Thoracic aorta (tissue), 2 donors: ENCODE results near the gene HEPACAM. TPM values are rescaled to one million over a fixed set of nuclear protein-coding genes. Genes with fewer than 3 reads are reported as not detected.

Experiments used
- ATAC-seq: fragments of 150-250 bp; one replicate; pipeline ENCODE4 v1.8.0; 2017; ENCODE audit warnings: low read depth; ENCODE audit not compliant: insufficient number of reproducible peaks, low FRiP score
- DNase-seq: peaks from one replicate; pipeline ENCODE4 v3.0.0-alpha.2; 2020; ENCODE audit warnings: low spot score
- H3K27ac ChIP-seq, 2 donors: fragments of 200-600 bp; sonication (generic); 1 replicate in 1 of 2; 2 replicates in 1 of 2; pipeline ENCODE4 v1.5.1; 2016; ENCODE audit warnings: mild to moderate bottlenecking in 2 of 2, moderate library complexity in 2 of 2
- H3K27me3 ChIP-seq: fragments of 200-600 bp; sonication (generic); replicated peaks from 2 replicates; pipeline ENCODE4 v1.6.0; 2016; ENCODE audit warnings: mild to moderate bottlenecking; ENCODE audit not compliant: insufficient read depth
- H3K36me3 ChIP-seq: fragments of 200-600 bp; sonication (generic); one replicate; pipeline ENCODE4 v1.5.1; 2016
- H3K4me1 ChIP-seq, 2 donors: fragments of 200-600 bp; sonication (generic); 1 replicate in 1 of 2; 2 replicates in 1 of 2; pipeline versions ENCODE4 v1.5.1 to v1.6.0; 2016; ENCODE audit warnings: low read depth in 2 of 2, mild to moderate bottlenecking in 1 of 2; ENCODE audit not compliant: control insufficient read depth in 1 of 2
- H3K4me3 ChIP-seq: fragments of 200-600 bp; sonication (generic); 2 replicates; pipeline ENCODE4 v1.5.1; 2016; ENCODE audit warnings: mild to moderate bottlenecking
- H3K9me3 ChIP-seq: fragments of 200-600 bp; sonication (generic); 2 replicates; pipeline ENCODE4 v1.5.1; 2016
- CTCF ChIP-seq: fragments of 200-600 bp; sonication (generic); IDR thresholded peaks from one replicate; pipeline ENCODE4 v1.5.1; 2019; ENCODE audit warnings: antibody characterized with exemption
- total RNA-seq, 2 donors: library from RNA; depleted of rRNA; stranded (reverse); fragments of >200 nt; gene quantifications; one replicate each; pipeline versions ENCODE4 v1.1.0 to v1.2.3, GENCODE V29; 2016

The HEPACAM gene
- total RNA-seq, 2 donors from 2014 or later = 0.49 to 1.2 TPM

- no peak for TF ChIP-seq CTCF
- Histone ChIP-seq H3K27ac (no peak overlapping the region), H3K4me1 (peaks cover 0 to 10% of the 10 kb centered on the region in 2 donors), H3K36me3 (no peaks in the 10 kb centered on the region), H3K4me3 (no peak overlapping the region), H3K9me3 (no peaks in the 10 kb centered on the region), H3K27me3 (no peaks in the 10 kb centered on the region)
- no peak for ATAC-seq
- no peak for DNase-seq
These were observed 54.9 kb downstream of the HEPACAM start for GRCh38 chr11:124880958-124881357.

- H3K36me3 ChIP-seq = no peaks in the 10 kb centered on the region
These were observed 55.6 kb downstream of the HEPACAM start for GRCh38 chr11:124880290-124880611.

GRCh38 chr11:124879493-124880289 is 56.2 kb downstream of the HEPACAM start:
- Histone ChIP-seq H3K9me3 (no peaks in the 10 kb centered on the region), H3K4me3 (no peak overlapping the region), H3K36me3 (no peaks in the 10 kb centered on the region), H3K27ac (no peak overlapping the region), H3K4me1 (peaks cover 0 to 14% of the 10 kb centered on the region in 2 donors), H3K27me3 (no peaks in the 10 kb centered on the region)
- no peak for DNase-seq
- no peak for TF ChIP-seq CTCF
- no peak for ATAC-seq

More at GRCh38 chr11:124880290-124880611, 55.6 kb downstream of the HEPACAM start:
- no peaks in the 10 kb centered on the region for H3K9me3 ChIP-seq
- H3K4me3 ChIP-seq = no peak overlapping the region
- no peak for ATAC-seq
- no peak for TF ChIP-seq CTCF
- H3K4me1 ChIP-seq = peaks cover 0 to 14% of the 10 kb centered on the region in 2 donors
- H3K27ac ChIP-seq = no peak overlapping the region
- no peaks in the 10 kb centered on the region for H3K27me3 ChIP-seq
- no peak for DNase-seq

- no peak overlapping the region for H3K27ac ChIP-seq
- no peak for DNase-seq
- H3K36me3 ChIP-seq = no peaks in the 10 kb centered on the region
- no peaks in the 10 kb centered on the region for H3K9me3 ChIP-seq
- no peak for ATAC-seq
- no peaks in the 10 kb centered on the region for H3K27me3 ChIP-seq
- no peak overlapping the region for H3K4me3 ChIP-seq
- H3K4me1 ChIP-seq = peaks cover 0 to 14% of the 10 kb centered on the region in 2 donors
- no peak for TF ChIP-seq CTCF
These were observed 56.9 kb downstream of the HEPACAM start for GRCh38 chr11:124878759-124879492.

- no peak overlapping the region for H3K4me3 ChIP-seq
- H3K27me3 ChIP-seq = no peaks in the 10 kb centered on the region
- H3K36me3 ChIP-seq = no peaks in the 10 kb centered on the region
- no peak for TF ChIP-seq CTCF
- DNase-seq (no peak), ATAC-seq (no peak)
- peaks cover 0 to 14% of the 10 kb centered on the region in 2 donors for H3K4me1 ChIP-seq
- H3K9me3 ChIP-seq = no peaks in the 10 kb centered on the region
- no peak overlapping the region for H3K27ac ChIP-seq
These were observed 57.7 kb downstream of the HEPACAM start for GRCh38 chr11:124877910-124878758.
